Activated T-cell treated with anti-CD3 and anti-CD28 coated beads, Interleukin-2, amount 50 U/mL, for 4 hours (primary cell): ENCODE results near the gene TPRG1L. TPM values are rescaled to one million over a fixed set of nuclear protein-coding genes. Genes with fewer than 3 reads are reported as not detected.

ENCODE experiments used
- ATAC-seq, 2 donors: fragments of 200-7000 bp; cut with Tn5 transposase; one replicate each; pipeline ENCODE4 v1.10.0; 2021
- DNase-seq: peaks from one replicate; pipeline ENCODE4 v3.0.0-alpha.2; 2020
- H3K27me3 Mint-ChIP-seq: one replicate; pipeline ENCODE4 v1.8.0; 2021; ENCODE audit warnings: low read depth, mixed read lengths
- H3K36me3 Mint-ChIP-seq: one replicate; pipeline ENCODE4 v1.8.0; 2022; ENCODE audit warnings: mixed read lengths; ENCODE audit not compliant: insufficient read depth
- H3K4me1 Mint-ChIP-seq: one replicate; pipeline ENCODE4 v1.8.0; 2021; ENCODE audit warnings: low read depth, mixed read lengths
- H3K4me3 Mint-ChIP-seq: one replicate; pipeline ENCODE4 v1.8.0; 2021; ENCODE audit warnings: mild to moderate bottlenecking, moderate library complexity, mixed read lengths
- H3K9me3 Mint-ChIP-seq: one replicate; pipeline ENCODE4 v1.8.0; 2021; ENCODE audit warnings: mixed read lengths
- total RNA-seq, 3 donors: library from RNA; stranded (reverse); gene quantifications; one replicate each; pipeline ENCODE4 v1.2.1, GENCODE V29; 2021

Gene TPRG1L
- total RNA-seq, 3 donors from 2014 or later = 15.0 to 17.6 (median 16.0) TPM

DNA sequence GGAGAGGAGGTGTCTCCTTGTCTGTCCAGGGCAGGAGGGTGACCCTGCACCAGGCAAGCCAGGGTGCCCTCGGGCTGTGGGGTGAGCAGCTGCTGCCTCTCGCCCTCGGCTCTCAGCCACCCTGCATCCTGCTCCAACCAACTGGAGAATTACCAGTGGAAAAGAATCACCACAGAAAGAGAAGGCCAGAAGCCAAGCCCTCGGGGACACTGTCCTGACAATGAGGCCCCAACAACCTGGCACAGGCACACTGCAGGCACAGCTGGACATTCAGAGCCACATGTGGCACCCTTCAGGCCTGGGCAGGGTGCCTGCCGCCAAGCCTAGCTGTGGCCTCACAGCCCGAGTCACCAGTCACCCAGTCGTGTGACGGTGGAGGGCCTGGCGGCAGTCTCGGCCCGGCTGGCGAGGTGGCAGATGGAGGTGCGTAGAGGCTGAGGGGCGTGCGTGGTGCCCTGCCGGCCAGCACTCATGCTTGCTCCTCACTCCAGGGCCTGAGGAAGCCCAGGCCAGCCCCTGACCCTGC is 25.5 kb upstream of the TPRG1L start:
- Mint-ChIP-seq H3K4me3 (no peak overlapping the region), H3K9me3 (no peaks in the 10 kb centered on the region), H3K27me3 (peaks cover 1% of the 10 kb centered on the region), H3K36me3 (no peaks in the 10 kb centered on the region), H3K4me1 (peaks cover 15% of the 10 kb centered on the region)
- no peak for ATAC-seq
- no peak for DNase-seq

GRCh38 chr1:3599816-3600215 is 25.0 kb upstream of the TPRG1L start:
- H3K9me3 Mint-ChIP-seq = no peaks in the 10 kb centered on the region
- no peak overlapping the region for H3K4me3 Mint-ChIP-seq
- no peak for DNase-seq
- ATAC-seq = no peak
- peaks cover 15% of the 10 kb centered on the region for H3K4me1 Mint-ChIP-seq
- no peaks in the 10 kb centered on the region for H3K36me3 Mint-ChIP-seq
- peaks cover 1% of the 10 kb centered on the region for H3K27me3 Mint-ChIP-seq

DNA sequence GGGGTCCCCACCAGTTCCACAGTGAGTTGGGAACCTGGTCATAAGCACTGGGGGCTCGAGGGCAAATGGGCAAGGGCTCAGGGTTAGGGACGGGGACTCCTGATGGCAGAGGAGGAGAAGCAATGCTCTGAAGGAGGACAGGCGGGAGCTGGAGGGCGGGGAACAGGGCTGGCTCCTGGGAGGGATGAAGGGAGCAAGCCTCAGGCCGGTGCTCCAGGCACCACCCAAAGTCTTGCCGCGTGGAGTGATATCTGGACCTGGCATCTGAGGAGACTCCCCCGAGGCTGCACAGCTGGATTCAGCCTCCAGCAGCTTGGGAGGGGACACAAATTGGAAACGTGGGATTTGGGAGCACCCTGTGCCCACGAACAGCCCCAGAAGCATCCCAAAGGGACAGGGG is 24.5 kb upstream of the TPRG1L start:
- DNase-seq = no peak
- peaks cover 15% of the 10 kb centered on the region for H3K4me1 Mint-ChIP-seq
- no peaks in the 10 kb centered on the region for H3K9me3 Mint-ChIP-seq
- ATAC-seq = no peak
- no peak overlapping the region for H3K4me3 Mint-ChIP-seq
- no peaks in the 10 kb centered on the region for H3K36me3 Mint-ChIP-seq
- peaks cover 1% of the 10 kb centered on the region for H3K27me3 Mint-ChIP-seq

DNA sequence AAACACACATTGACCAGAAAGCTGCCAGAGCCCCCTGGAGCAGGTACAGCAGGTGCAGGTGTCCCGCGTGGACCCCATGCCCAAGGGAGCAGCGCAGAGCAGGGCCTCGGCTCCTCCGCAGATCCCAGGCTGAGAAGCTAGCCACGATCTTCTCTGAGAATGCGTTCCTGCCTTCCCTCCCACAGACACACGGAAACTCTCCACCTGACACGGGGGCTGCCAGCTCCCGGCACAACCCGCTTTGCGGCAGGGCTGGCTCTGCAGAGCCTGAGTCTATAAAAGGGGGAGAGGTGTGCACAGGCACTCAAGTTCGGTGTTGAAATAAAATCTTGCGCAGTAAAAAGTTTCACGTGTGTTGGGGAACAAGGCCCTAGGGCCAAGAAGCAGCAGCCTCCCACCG is 23.1 kb upstream of the TPRG1L start:
- Mint-ChIP-seq H3K4me3 (no peak overlapping the region), H3K4me1 (peaks cover 15% of the 10 kb centered on the region), H3K9me3 (no peaks in the 10 kb centered on the region), H3K36me3 (no peaks in the 10 kb centered on the region), H3K27me3 (peaks cover 1% of the 10 kb centered on the region)
- no peak for DNase-seq
- ATAC-seq = no peak

- DNase-seq = no peak
- H3K9me3 Mint-ChIP-seq = no peaks in the 10 kb centered on the region
- no peak overlapping the region for H3K4me3 Mint-ChIP-seq
- ATAC-seq = no peak
- H3K36me3 Mint-ChIP-seq = no peaks in the 10 kb centered on the region
- peaks cover 1% of the 10 kb centered on the region for H3K27me3 Mint-ChIP-seq
- peaks cover 11% of the 10 kb centered on the region for H3K4me1 Mint-ChIP-seq
Observed at GRCh38 chr1:3602375-3602774, 22.4 kb upstream of the TPRG1L start.

- no peaks in the 10 kb centered on the region for H3K9me3 Mint-ChIP-seq
- peaks cover 3% of the 10 kb centered on the region for H3K4me1 Mint-ChIP-seq
- DNase-seq (no peak), ATAC-seq (no peak)
- no peak overlapping the region for H3K4me3 Mint-ChIP-seq
- peaks cover 3% of the 10 kb centered on the region for H3K27me3 Mint-ChIP-seq
- no peaks in the 10 kb centered on the region for H3K36me3 Mint-ChIP-seq
Observed at GRCh38 chr1:3603156-3603555, 21.7 kb upstream of the TPRG1L start.

GRCh38 chr1:3603571-3604467 is 21.0 kb upstream of the TPRG1L start:
- Mint-ChIP-seq H3K9me3 (no peaks in the 10 kb centered on the region), H3K4me3 (no peak overlapping the region), H3K4me1 (no peaks in the 10 kb centered on the region), H3K36me3 (no peaks in the 10 kb centered on the region), H3K27me3 (peaks cover 8% of the 10 kb centered on the region)
- DNase-seq = no peak
- no peak for ATAC-seq

- Mint-ChIP-seq H3K27me3 (peaks cover 13% of the 10 kb centered on the region), H3K4me3 (no peak overlapping the region), H3K9me3 (no peaks in the 10 kb centered on the region), H3K36me3 (no peaks in the 10 kb centered on the region), H3K4me1 (no peaks in the 10 kb centered on the region)
- ATAC-seq (no peak), DNase-seq (no peak)
Observed at GRCh38 chr1:3604468-3604974, 20.3 kb upstream of the TPRG1L start.

GRCh38 chr1:3604997-3605823 is 19.6 kb upstream of the TPRG1L start:
- Mint-ChIP-seq H3K9me3 (no peaks in the 10 kb centered on the region), H3K4me1 (no peaks in the 10 kb centered on the region), H3K36me3 (no peaks in the 10 kb centered on the region), H3K27me3 (peaks cover 13% of the 10 kb centered on the region), H3K4me3 (no peak overlapping the region)
- DNase-seq (no peak), ATAC-seq (no peak)

DNA sequence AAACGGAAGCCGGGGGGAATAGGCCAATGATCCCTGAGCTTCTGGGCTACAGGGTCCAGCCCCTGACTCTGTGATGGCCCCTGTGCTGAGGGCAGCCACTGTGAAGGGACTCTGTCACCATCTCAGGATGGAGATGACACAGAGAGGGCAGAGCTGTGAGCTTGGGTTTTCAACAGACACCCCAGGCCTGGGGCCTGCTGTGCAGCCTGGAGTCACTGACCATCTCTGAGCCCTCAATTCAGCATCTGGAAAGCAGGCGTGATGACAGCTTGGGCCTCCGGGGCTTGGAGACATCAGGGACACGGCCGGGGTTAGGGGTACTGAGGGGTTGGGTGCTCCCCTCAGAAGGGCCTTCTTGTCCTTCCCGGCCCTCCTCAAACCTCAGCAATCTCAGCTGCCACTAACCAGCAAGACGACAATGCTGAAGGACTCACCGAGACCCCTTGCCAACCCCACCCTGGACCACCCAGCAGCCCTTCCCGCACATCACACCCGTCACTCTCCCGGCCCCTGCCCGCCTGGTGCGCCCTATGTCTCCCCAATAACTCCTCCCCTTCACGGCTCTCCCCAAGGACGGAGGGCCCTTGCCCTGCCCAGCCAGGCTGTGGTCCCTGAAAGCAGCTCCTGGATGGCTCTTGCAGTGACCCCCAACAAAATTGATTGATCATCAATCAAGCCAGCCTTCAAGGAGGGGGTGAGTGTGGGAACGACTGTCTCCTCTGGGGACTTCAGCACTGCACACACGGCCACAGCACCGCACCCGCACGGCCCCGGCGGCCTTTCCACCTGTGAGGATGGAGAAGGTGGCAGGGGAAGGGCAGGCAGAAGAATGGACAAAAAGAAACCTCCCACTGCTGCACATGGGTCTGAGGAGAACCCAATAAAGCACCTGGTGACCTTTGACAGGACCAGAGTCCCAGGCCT is 17.8 kb upstream of the TPRG1L start:
- Mint-ChIP-seq H3K4me3 (no peak overlapping the region), H3K36me3 (no peaks in the 10 kb centered on the region), H3K9me3 (no peaks in the 10 kb centered on the region), H3K4me1 (peaks cover 6% of the 10 kb centered on the region), H3K27me3 (peaks cover 17% of the 10 kb centered on the region)
- no peak for ATAC-seq
- DNase-seq = no peak

GRCh38 chr1:3607703-3608065 is 17.1 kb upstream of the TPRG1L start:
- no peaks in the 10 kb centered on the region for H3K9me3 Mint-ChIP-seq
- DNase-seq = no peak
- ATAC-seq = no peak
- H3K4me1 Mint-ChIP-seq = peaks cover 6% of the 10 kb centered on the region
- H3K36me3 Mint-ChIP-seq = no peaks in the 10 kb centered on the region
- H3K27me3 Mint-ChIP-seq = peaks cover 17% of the 10 kb centered on the region
- H3K4me3 Mint-ChIP-seq = no peak overlapping the region

- Mint-ChIP-seq H3K27me3 (peaks cover 17% of the 10 kb centered on the region), H3K36me3 (no peaks in the 10 kb centered on the region), H3K4me1 (peaks cover 6% of the 10 kb centered on the region), H3K4me3 (no peak overlapping the region), H3K9me3 (no peaks in the 10 kb centered on the region)
- DNase-seq (no peak), ATAC-seq (no peak)
Observed at GRCh38 chr1:3608154-3608553, 16.7 kb upstream of the TPRG1L start.

DNA sequence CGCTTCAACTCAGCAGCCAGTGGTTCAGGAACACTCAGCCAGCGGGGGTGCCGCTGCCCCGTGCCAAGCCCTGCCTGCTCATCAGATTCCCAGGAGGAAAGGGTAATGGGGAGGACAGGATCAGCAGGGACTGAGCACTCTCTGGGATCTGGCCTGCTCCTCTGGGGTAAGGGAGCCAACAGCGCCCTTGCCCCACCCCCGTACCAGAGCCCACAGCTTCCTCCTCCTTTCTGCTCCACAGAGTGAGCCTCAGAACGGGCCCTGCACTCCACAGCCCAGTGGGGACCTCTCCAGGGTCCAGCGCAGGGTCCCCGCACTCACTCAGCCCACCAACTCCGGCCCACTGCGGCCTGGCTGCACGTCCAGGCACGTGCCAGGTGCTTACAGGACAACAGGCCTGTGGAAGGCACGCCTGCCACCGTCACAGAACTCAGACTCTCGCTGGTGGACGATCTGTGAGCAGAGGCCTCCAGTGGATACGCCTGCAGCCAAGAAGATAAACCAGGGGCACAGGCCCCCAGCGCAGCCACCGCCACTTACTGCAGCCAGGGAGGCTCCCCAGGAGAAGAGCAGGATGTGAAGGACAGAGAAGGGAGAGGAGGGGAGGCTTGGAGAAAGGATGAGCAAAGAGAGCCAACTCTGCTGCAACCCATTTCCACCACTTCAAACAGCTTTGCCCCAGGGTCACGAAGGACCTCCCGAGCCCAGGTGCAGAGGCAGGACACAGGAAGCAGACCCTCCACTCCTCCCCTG is 15.6 kb upstream of the TPRG1L start:
- Mint-ChIP-seq H3K9me3 (no peaks in the 10 kb centered on the region), H3K36me3 (no peaks in the 10 kb centered on the region), H3K27me3 (peaks cover 17% of the 10 kb centered on the region), H3K4me3 (no peak overlapping the region), H3K4me1 (peaks cover 6% of the 10 kb centered on the region)
- no peak for DNase-seq
- no peak for ATAC-seq
